Inflammatory macrophage treated with lipopolysaccharide for 4 hours (primary cell): Measurements from ENCODE around the gene SRMS.
A peak's percentile ranks its signal among the peaks of the same experiment; 100 is the strongest.

Source experiments
- DNase-seq: peaks from one replicate; pipeline ENCODE4 v3.0.0-alpha.2; 2020

Gene SRMS

GRCh38 chr20:63536997-63537524 lies 10.5 kb downstream of the SRMS start, which contains the start of gene PTK6:
Gene PTK6, minus strand, starts transcription at chr20:63537376. Its CDS starts 62 bp downstream, at chr20:63537314.
- DNase-seq, result peak; percentile 86

DNA sequence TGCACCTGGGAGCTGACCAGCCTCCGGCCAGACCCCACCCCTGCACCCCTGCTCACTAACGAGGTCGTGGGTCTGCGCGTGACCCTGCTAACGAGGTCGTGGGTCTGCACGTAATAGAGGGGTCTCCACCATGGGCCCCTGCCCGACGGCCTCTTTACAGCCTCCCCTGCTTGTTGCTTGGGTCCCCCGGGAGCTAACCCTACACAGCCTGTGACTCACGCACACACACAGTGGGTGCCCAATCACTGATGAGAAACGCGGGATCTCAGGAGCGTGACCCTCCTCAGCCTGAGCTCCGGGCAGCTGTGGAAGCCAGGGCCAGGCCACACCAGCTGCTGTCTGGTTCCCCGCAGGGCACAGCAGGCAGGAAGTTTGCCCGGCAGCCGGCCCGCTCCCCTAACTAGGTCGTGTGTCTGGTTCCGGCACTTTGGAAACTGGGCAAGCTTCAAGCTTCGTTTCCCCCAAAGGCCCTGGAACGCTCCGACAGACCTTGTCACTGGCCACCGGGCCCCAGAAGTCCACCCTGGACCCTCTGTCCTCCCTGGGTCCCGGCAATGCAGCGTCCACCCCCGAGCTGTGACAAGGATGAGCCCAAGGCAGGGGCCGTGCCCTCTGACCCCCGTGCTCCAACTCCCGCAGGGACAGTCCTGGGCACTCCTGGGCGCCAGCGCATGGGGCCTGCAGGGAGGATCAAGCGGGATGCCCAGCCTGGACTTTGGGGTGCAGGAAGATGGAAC lies 11.1 kb downstream of the SRMS start:
- no peak for DNase-seq

GRCh38 chr20:63534831-63535651 lies 12.5 kb downstream of the SRMS start:
- DNase-seq, result no peak

DNA sequence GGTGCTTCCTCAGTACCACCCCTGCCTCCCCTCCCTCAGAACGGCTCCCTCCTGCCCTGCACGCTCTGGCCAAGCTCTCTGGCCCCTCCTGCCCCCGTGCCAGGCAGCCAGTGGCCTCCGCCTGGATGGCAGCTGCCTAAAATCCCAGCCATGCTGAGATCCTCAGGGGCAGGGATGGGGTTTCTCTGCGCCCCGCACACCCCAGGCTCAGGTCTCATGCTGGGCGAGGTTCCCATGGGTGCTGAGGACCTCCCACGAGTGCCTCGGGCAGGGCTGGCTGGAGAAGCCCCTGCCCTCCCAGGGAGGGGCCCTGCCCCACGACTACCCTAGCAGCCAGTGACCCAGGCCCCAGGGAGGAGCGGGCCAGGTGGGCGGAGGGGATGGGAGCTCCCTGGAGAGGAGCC lies 13.1 kb downstream of the SRMS start:
- DNase-seq, result no peak

DNA sequence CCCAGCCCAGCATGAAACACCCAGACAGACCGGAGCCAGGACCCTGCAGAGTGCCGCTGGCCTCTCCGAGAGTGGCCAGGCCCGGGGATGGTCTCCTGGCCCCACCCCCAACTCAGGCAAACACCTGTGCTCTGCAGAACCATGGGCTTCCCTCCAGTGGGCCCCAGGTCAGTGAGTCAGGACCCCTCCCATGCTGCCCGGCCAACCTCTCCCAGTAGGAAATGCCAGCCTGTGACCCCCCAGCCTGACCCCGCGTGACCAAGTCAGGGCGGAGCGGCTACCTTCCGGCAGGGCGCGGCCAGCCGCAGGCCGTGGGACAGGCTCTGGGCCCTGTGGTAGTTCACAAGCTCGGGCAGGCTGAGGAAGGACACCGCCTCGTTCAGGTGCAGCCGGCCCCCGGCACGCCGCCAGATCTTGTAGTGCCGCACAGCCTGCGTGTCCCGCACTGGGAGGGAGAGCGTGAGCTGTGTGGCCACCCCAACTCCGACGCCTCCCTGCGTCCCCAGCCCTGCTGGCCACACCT lies 13.6 kb downstream of the SRMS start:
- DNase-seq, result no peak

- no peak for DNase-seq
These were observed 14.2 kb downstream of the SRMS start for GRCh38 chr20:63533388-63533787.

- DNase-seq, result no peak
These were observed 15.0 kb downstream of the SRMS start for GRCh38 chr20:63532449-63532971.

DNA sequence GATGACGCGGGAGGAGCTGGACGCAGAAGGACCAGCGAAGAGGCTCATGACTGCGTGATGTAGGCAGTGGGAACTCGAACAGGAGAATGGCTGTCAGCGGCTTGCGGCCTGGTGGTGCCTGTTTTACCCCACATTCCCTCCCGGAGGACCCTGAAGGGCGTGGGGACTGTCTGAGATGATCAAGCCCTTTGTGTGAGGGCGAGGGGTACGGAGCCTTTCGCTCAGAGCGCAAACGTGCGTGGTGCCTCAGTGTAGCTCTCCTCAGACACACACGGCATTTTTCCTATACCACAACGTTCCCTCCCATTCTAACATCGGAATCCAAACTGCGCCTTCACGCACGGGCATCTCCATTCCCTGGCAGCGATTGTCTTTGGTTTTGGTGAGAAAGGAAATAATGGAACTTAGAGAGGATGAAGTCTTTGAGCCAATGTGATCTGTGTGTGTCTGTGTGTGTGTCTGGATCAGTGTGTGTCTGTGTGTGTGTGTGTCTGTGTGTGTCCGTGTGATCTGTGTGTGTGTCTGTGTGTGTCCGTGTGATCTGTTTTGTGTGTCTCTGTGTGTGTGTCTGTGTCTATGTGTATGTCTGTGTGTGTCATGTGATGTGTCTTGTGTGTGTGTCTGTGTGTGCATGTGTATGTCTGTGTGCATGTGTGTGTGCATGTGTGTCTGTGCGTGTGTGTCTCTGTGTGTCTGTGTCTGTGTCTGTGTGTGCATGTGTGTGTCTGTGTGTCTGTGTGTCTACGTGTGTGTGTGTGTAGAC lies 15.7 kb downstream of the SRMS start:
- no peak for DNase-seq

- DNase-seq, result no peak
These were observed 16.8 kb downstream of the SRMS start for GRCh38 chr20:63530788-63531160.

- no peak for DNase-seq
These were observed 17.4 kb downstream of the SRMS start for GRCh38 chr20:63529861-63530787.

DNA sequence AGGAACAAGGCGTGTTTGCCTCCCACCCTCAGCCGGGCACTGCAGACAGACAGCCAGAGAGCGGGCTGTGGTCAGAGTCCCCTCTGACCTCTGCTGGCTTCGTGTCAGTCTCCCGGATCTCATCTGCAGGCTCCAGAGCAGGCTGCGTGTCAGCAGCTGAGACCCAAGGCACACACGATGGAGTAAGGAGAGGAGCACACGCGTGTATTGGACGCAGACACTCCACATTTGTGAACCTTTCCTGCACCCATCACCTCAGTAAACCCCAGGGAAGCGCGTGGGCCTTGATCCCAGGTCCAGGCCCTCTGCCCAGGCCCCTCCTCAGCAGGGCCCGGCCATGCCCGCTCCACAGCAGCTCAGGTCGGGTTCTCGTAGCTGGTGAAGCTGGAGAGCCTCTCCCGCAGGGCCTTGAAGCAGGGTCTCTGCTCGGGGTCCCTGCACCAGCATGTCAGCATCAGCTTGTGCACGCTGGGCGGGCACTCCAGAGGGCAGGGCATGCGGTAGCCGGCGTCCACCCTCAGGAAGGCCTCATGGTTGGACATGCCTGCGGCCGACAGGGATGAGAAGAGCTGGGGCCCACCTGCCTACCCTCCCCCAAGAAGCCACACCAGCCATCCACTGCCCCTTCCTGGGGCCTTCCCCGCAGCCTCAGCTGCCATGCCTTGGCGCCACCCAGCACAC lies 18.2 kb downstream of the SRMS start:
- DNase-seq, result no peak

GRCh38 chr20:63527184-63527583 lies 20.4 kb downstream of the SRMS start:
- DNase-seq, result no peak

DNA sequence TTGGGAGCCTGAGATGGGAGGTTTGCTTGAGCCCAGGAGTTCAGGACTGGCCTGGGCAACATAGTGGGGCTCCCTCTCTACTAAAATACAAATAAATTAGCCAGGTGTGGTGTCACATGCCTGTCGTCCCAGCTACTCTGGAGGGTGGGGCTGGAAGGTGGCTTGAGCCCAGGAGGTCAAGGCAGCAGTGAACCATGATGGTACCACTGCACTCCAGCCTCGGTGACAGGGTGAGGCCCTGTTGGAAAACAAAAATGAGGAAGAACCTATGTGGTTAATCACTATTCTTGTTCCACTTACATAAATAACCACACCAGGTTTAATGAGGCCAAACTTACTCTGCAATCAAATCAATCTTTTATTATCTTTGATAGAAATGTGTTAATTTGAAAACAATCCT lies 21.6 kb downstream of the SRMS start:
- no peak for DNase-seq

DNA sequence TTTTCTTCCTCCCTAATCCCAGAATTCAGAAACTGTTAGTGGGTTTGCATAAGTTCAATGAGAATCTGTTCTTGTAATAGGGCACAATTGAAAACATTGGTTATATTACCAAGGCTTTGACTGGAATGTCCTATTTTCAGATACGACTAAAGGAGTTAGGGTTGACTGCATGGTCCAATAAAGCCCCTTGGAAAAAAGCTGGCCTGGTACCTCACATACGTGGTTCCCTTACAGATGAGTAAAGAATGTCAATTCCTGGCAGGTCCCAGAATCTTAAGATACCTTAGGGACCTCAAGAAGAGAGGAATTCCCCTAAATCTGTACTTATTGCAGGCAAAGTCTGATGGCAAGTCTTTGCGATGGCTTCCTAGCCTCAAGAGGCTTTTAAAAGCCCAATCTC lies 22.4 kb downstream of the SRMS start:
- no peak for DNase-seq

GRCh38 chr20:63522981-63523611 lies 24.5 kb downstream of the SRMS start:
- DNase-seq, result no peak

GRCh38 chr20:63522091-63522868 lies 25.3 kb downstream of the SRMS start:
- no peak for DNase-seq

DNA sequence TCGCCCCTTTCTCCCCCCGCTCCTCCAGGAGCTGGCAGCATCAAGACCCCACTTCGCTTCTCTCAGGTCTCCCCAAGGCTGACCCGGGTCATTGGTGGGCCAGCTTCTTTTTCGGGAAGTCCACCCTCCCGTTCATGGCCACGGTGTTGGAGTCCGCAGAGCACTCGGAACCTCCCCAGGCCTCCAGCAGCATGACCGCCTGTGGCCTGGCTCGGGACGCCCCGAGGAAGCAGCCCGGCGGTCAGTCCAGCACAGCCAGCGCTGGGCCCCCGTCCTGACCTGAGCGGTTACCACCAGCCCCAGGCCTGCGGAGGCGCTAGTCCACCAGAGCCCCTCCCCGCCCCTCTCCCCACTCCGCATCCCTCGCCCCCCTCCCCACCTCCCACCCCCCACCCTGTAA lies 25.9 kb downstream of the SRMS start:
- DNase-seq, result no peak

DNA sequence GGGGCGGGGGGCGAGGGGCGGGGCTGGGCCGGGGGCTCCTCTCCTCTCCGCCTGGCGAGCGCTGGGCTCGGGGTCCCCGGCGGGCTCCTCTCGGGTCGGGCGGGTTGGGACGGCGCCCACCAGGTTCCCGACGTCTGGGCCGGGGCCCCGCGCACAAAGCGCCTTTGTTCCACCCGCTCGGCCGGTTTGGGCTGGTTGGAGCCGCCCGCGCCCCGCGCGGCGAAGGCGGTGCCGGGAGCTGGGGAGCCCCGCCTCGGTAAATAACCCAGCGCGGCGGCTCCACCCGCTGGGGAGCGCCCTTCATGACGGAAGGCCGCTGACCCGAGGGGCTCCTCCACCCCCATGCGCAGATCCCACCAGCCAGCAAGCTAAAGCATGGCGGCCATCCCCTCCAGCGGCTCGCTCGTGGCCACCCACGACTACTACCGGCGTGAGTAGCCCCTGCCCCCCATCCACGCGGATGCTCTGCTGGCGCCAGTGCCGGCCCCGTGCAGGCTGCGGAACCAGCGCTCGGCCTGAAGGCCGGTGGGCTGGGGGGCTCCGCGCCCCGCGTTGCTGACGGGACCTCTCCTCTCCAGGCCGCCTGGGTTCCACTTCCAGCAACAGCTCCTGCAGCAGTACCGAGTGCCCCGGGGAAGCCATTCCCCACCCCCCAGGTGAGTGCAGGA lies 26.5 kb downstream of the SRMS start:
- DNase-seq, result peak; percentile 52

DNA sequence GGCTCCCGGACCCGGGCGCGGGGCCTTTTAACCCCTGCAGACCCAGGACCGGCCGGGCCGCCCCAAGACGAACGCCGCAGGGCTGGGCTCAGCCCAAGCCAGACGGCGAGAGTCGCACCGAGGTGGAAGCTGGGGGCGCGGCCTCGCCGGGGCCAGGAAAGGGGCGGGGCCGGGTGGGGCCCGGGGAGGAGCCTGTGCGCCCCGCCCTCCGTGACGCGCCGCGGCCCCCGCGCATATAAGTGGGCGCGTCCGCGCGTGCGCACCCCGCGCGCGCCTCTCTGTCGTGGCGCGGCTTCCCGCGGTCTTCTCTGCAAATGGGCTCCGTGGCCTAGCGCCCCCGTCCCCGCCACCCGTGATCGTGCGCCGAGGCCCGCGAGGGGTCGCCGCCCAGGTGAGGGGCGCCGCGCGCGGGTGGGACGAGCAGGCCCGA lies 27.0 kb downstream of the SRMS start, which contains the start of gene PPDPF:
TSS of gene PPDPF (plus strand) at position 262 of the 430 bp plus-strand sequence. CDS start 544 bp downstream, outside the sequence.
- peak; percentile 79 for DNase-seq
